Measurements from ENCODE around the gene MYEOV. TPM values are rescaled to one million over a fixed set of nuclear protein-coding genes. Genes with fewer than 3 reads are reported as not detected.

Gene MYEOV
- total and polyA plus RNA-seq, 4 experiments from 2014 or later = not detected

DNA sequence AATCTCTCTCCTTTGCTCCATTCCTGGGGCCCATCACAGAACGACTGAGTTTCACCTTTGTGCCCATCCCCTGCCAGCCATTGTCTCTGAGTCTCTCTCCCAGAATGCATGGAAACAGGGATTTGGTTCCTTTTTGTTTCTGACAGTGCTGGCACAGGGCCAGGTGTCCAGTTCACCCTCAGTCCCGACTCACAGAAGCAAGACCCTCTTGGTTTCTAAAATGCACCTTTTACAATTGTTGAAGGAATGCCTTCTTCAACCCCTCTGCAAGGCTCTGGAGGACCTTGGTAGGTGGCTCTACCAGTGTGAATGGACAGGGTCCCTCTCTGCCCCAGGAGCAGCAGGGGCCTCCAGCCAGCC, 5.1 kb upstream of the MYEOV start:
- no peak for DNase-seq
- no peak overlapping the region for H3K27ac ChIP-seq (ENCODE audit: low read depth, low read length)
- ChIA-PET POLR2A (ENCODE audit: partially characterized antibody) (no interaction called here), CTCF (ENCODE audit: partially characterized antibody) (interaction anchor here (1.1 kb wide), 1 partner anchor 9 kb away, joined by 3 read pairs; no protein-coding TSS in a partner anchor)
- H3K27ac Mint-ChIP-seq = no peak overlapping the region
- H3K36me3 ChIP-seq (ENCODE audit: insufficient read depth, low read length) = no peaks in the 10 kb centered on the region
- H3K4me3 ChIP-seq (ENCODE audit: low read length in 2 of 2) = no peak overlapping the region
- H3K4me3 Mint-ChIP-seq = no peak overlapping the region
- peaks cover 3 to 4% of the 10 kb centered on the region in 2 donors for H3K27me3 Mint-ChIP-seq
- H3K4me1 ChIP-seq (ENCODE audit: insufficient read depth, low read length) = peaks cover 9% of the 10 kb centered on the region
- H3K27me3 ChIP-seq (ENCODE audit: insufficient read depth, low read length) = no peaks in the 10 kb centered on the region
- intact Hi-C loops (cut with micrococcal nuclease) = no loop called here
- no peaks in the 10 kb centered on the region for H3K9me3 ChIP-seq (ENCODE audit: control insufficient read depth in 1 of 2, low read length in 2 of 2)
- H3K36me3 Mint-ChIP-seq = no peaks in the 10 kb centered on the region
- no peaks in the 10 kb centered on the region for H3K9me3 Mint-ChIP-seq
- H3K4me1 Mint-ChIP-seq = peaks cover 0 to 8% (median 4%) of the 10 kb centered on the region in 4 donors

DNA sequence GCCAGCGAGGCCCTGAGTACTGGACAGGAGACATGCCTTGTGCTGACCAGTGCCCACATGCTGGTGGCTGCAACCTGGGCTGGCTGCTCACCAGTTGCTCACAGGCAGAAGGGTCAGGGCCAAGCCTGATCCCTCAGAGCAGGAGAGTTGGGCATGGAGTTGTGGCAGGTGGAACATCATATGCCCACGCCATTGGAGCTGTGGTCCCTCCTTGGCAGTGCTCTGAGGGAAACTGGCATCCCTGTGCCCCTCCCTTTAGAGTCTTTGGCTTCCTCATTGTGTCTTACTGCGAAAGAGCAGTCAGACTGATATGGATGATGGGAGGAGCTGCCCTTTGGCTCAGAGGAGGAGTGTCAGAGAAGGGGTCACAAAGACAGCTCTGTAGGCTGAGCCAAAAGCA, 3.1 kb upstream of the MYEOV start:
- Histone ChIP-seq H3K9me3 (ENCODE audit: control insufficient read depth in 1 of 2, low read length in 2 of 2) (no peaks in the 10 kb centered on the region), H3K27ac (ENCODE audit: low read depth, low read length) (no peak overlapping the region), H3K27me3 (ENCODE audit: insufficient read depth, low read length) (no peaks in the 10 kb centered on the region), H3K36me3 (ENCODE audit: insufficient read depth, low read length) (no peaks in the 10 kb centered on the region), H3K4me1 (ENCODE audit: insufficient read depth, low read length) (peaks cover 24% of the 10 kb centered on the region), H3K4me3 (ENCODE audit: low read length in 2 of 2) (no peak overlapping the region)
- no peaks in the 10 kb centered on the region for H3K9me3 Mint-ChIP-seq
- H3K27ac Mint-ChIP-seq = no peak overlapping the region
- POLR2A ChIA-PET (ENCODE audit: partially characterized antibody) = no interaction called here
- intact Hi-C loops (cut with micrococcal nuclease) = no loop called here
- no peaks in the 10 kb centered on the region for H3K27me3 Mint-ChIP-seq
- CTCF ChIA-PET (ENCODE audit: partially characterized antibody) = interaction anchor here (1.0 kb wide), 1 partner anchor 353 kb away, joined by 3 read pairs; no protein-coding TSS in a partner anchor
- no peak overlapping the region for H3K4me3 Mint-ChIP-seq
- no peaks in the 10 kb centered on the region for H3K36me3 Mint-ChIP-seq
- no peak for DNase-seq
- peaks cover 10 to 22% (median 14%) of the 10 kb centered on the region in 4 donors for H3K4me1 Mint-ChIP-seq

DNA sequence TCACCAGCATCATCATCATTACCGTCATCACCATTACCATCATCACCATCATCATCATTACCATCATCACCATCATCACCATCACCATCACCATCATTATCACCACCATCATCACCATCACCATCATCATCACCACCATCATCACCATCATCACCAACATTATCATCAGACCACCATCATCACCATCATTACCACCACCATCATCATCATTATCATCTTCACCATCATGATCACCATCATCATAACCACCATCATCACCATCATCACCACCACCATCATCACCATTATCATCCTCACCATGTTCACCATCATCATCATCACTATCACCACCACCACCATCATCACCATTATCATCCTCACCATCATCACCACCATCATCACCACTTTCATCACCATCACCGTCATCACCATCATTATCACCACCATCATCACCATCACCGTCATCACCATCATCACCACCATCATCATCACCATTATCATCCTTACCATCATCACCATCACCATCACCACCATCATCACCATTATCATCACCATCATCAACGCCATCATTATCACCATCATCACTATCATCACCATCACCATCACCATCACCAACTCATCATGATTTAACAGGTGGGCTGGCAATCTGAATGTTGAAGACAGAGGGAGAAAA, 2.4 kb upstream of the MYEOV start:
- no peaks in the 10 kb centered on the region for H3K36me3 Mint-ChIP-seq
- H3K4me1 ChIP-seq (ENCODE audit: insufficient read depth, low read length) = peaks cover 31% of the 10 kb centered on the region
- no peaks in the 10 kb centered on the region for H3K9me3 ChIP-seq (ENCODE audit: control insufficient read depth in 1 of 2, low read length in 2 of 2)
- no peak overlapping the region for H3K27ac ChIP-seq (ENCODE audit: low read depth, low read length)
- H3K4me1 Mint-ChIP-seq = peaks cover 15 to 30% (median 20%) of the 10 kb centered on the region in 4 donors
- H3K4me3 ChIP-seq (ENCODE audit: low read length in 2 of 2) = no peak overlapping the region
- no peaks in the 10 kb centered on the region for H3K36me3 ChIP-seq (ENCODE audit: insufficient read depth, low read length)
- H3K27ac Mint-ChIP-seq = no peak overlapping the region
- intact Hi-C loops (cut with micrococcal nuclease) = loop anchor here (1.0 kb wide), 1 partner anchor 190 kb away; no protein-coding TSS in a partner anchor
- POLR2A ChIA-PET (ENCODE audit: partially characterized antibody) = no interaction called here
- peaks cover 0 to 2% (median 0%) of the 10 kb centered on the region in 8 donors for H3K9me3 Mint-ChIP-seq
- H3K27me3 Mint-ChIP-seq = no peaks in the 10 kb centered on the region
- CTCF ChIA-PET (ENCODE audit: partially characterized antibody) = interaction anchor here (0.7 to 5.1 kb wide), 3 partner anchors 352 to 379 kb away, joined by 3 to 52 read pairs (median 3); partner anchors contain the start of gene CCND1
- H3K4me3 Mint-ChIP-seq = no peak overlapping the region
- H3K27me3 ChIP-seq (ENCODE audit: insufficient read depth, low read length) = no peaks in the 10 kb centered on the region
- no peak for DNase-seq

DNA sequence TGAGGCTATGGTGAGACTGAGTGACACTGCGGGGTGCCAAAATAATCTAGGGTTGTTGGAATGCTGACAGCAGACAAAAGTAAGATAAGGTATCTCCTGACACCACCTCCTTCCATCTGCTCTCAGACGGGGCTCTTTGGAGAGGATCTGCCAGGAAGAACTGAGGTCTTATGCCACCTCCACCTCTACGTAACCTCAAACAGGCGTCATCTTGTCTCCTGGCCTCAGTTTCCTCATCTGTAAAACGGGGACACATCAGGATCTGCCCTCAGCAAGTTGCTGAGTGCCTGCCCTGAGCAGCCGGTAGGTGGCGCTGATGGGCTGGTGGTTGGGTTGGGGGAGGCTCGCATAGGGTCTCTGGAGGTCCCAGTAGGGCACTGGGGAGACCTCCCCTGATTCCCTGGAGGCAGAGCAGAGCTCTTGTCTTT, 1.7 kb upstream of the MYEOV start:
- Mint-ChIP-seq H3K9me3 (peaks cover 0 to 3% (median 0%) of the 10 kb centered on the region in 8 donors), H3K27me3 (no peaks in the 10 kb centered on the region), H3K36me3 (no peaks in the 10 kb centered on the region), H3K4me3 (no peak overlapping the region), H3K27ac (no peak overlapping the region), H3K4me1 (peaks cover 20 to 37% (median 26%) of the 10 kb centered on the region in 4 donors)
- Histone ChIP-seq H3K9me3 (ENCODE audit: control insufficient read depth in 1 of 2, low read length in 2 of 2) (no peaks in the 10 kb centered on the region), H3K27ac (ENCODE audit: low read depth, low read length) (no peak overlapping the region), H3K4me3 (ENCODE audit: low read length in 2 of 2) (no peak overlapping the region), H3K27me3 (ENCODE audit: insufficient read depth, low read length) (no peaks in the 10 kb centered on the region), H3K36me3 (ENCODE audit: insufficient read depth, low read length) (no peaks in the 10 kb centered on the region), H3K4me1 (ENCODE audit: insufficient read depth, low read length) (peaks cover 38% of the 10 kb centered on the region)
- POLR2A ChIA-PET (ENCODE audit: partially characterized antibody) = no interaction called here
- DNase-seq = peak; percentile 33 to 54 (median 41)
- intact Hi-C loops (cut with micrococcal nuclease) = loop anchor here (1.0 kb wide), 1 partner anchor 191 kb away; no protein-coding TSS in a partner anchor
- CTCF ChIA-PET (ENCODE audit: partially characterized antibody) = interaction anchor here (0.7 to 5.1 kb wide), 8 partner anchors 13 to 383 kb away, joined by 3 to 52 read pairs (median 4); partner anchors contain the start of genes CCND1 and LTO1

DNA sequence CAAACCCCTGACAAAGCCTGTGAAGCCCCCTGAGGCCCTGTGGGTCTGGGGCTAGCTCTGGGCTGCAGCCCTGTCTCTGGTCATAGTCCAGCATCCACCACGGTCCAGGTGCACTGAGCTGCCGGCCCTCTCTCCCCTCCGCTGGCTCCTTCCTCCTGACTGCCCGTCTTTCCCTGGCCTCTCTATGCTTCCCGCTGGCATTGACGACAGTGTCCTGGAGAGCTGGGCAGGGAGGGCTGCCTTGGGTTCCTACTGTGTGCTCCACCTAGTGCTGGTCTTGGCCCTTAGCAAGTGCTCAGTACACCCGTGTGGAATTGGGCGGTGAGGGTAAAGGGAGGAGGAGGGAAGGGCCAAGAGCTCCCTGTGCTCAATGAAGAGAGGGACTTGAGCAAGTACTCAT, 868 bp upstream of the MYEOV start:
- ChIA-PET CTCF (ENCODE audit: partially characterized antibody) (interaction anchor here (0.7 to 5.1 kb wide), 8 partner anchors 13 to 382 kb away, joined by 3 to 52 read pairs (median 4); partner anchors contain the start of genes CCND1 and LTO1), POLR2A (ENCODE audit: partially characterized antibody) (no interaction called here)
- Histone ChIP-seq H3K27ac (ENCODE audit: low read depth, low read length) (no peak overlapping the region), H3K36me3 (ENCODE audit: insufficient read depth, low read length) (no peaks in the 10 kb centered on the region), H3K27me3 (ENCODE audit: insufficient read depth, low read length) (no peaks in the 10 kb centered on the region), H3K4me3 (ENCODE audit: low read length in 2 of 2) (no peak overlapping the region), H3K4me1 (ENCODE audit: insufficient read depth, low read length) (peaks cover 46% of the 10 kb centered on the region), H3K9me3 (ENCODE audit: control insufficient read depth in 1 of 2, low read length in 2 of 2) (no peaks in the 10 kb centered on the region)
- Mint-ChIP-seq H3K4me1 (peaks cover 28 to 45% (median 35%) of the 10 kb centered on the region in 4 donors), H3K27me3 (no peaks in the 10 kb centered on the region), H3K27ac (peak overlapping the region in 1 of 7 donors; percentile 53), H3K36me3 (no peaks in the 10 kb centered on the region), H3K4me3 (no peak overlapping the region), H3K9me3 (peaks cover 0 to 3% (median 0%) of the 10 kb centered on the region in 8 donors)
- DNase-seq = no peak
- intact Hi-C loops (cut with micrococcal nuclease) = no loop called here

DNA sequence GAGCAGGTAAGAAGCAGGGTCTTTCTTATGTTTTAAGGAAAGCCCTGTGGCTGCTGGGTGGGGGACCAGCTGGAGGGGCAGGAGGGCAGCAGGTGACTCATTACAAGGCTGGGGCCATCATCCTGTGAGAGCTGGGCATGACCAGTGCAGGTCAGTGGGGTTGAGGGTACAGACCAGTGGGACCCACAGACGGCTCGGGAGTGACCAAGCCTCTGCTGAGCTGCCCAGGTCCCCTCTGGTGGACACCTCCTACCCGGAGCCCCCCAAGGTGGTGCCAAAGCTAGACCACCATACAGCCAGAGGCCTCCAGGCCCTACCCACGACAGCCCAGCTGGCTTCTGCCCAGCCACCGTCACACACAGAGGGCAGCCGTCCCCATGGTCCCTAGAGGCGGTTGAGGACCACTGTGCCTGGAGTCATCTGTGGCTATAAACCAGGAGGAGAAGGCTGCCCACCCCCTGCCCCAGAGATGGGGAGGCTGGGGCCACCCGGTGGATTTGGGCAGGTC, 670 bp downstream of the MYEOV start:
- H3K36me3 Mint-ChIP-seq = no peaks in the 10 kb centered on the region
- Histone ChIP-seq H3K27ac (ENCODE audit: low read depth, low read length) (no peak overlapping the region), H3K27me3 (ENCODE audit: insufficient read depth, low read length) (no peaks in the 10 kb centered on the region), H3K36me3 (ENCODE audit: insufficient read depth, low read length) (no peaks in the 10 kb centered on the region), H3K9me3 (ENCODE audit: control insufficient read depth in 1 of 2, low read length in 2 of 2) (no peaks in the 10 kb centered on the region), H3K4me3 (ENCODE audit: low read length in 2 of 2) (no peak overlapping the region), H3K4me1 (ENCODE audit: insufficient read depth, low read length) (peaks cover 61% of the 10 kb centered on the region)
- POLR2A ChIA-PET (ENCODE audit: partially characterized antibody) = no interaction called here
- peak overlapping the region in 2 of 7 donors; percentile 36 to 37 for H3K27ac Mint-ChIP-seq
- intact Hi-C loops (cut with micrococcal nuclease) = no loop called here
- no peak overlapping the region for H3K4me3 Mint-ChIP-seq
- H3K9me3 Mint-ChIP-seq = peaks cover 0 to 3% (median 0%) of the 10 kb centered on the region in 8 donors
- H3K4me1 Mint-ChIP-seq = peaks cover 34 to 59% (median 45%) of the 10 kb centered on the region in 4 donors
- CTCF ChIA-PET (ENCODE audit: partially characterized antibody) = interaction anchor here (5.1 kb wide), 1 partner anchor 349 kb away, joined by 52 read pairs; the partner anchor contains the start of gene CCND1
- no peaks in the 10 kb centered on the region for H3K27me3 Mint-ChIP-seq
- no peak for DNase-seq
